HepG2 (cell line): ENCODE results near the gene TDRD1. TPM values are rescaled to one million over a fixed set of nuclear protein-coding genes. Genes with fewer than 3 reads are reported as not detected.

Experiments used
- ATAC-seq: fragments of 200-7000 bp; cut with Tn5 transposase; 3 replicates; pipeline ENCODE4 v1.9.1; 2020; ENCODE audit warnings: mild to moderate bottlenecking, moderate library complexity
- BruUV-seq: library from RNA; stranded (reverse); fragments of 400-500 nt; replicated peaks from 2 replicates; lab custom pipeline; 2021; lab: Mats Ljungman, UMichigan
- CTCF ChIA-PET: fragments of 300-600 bp; formaldehyde crosslinking; extraction: SDS; loops from one replicate; lab custom pipeline; 2021; ENCODE audit warnings: low total read pairs, inconsistent platforms, low intra/inter-chr PET ratio; lab: Yijun Ruan, JAX
- POLR2A ChIA-PET: fragments of 350-600 bp; sonication (Branson Sonifier 250); formaldehyde crosslinking; loops from one replicate; lab custom pipeline; 2020; ENCODE audit warnings: antibody characterized with exemption, inconsistent platforms; lab: Yijun Ruan, JAX
- DNase-seq: peaks from one replicate; pipeline ENCODE4 v3.0.0-alpha.2; 2015; ENCODE audit warnings: low spot score
- FAIRE-seq: peaks from 3 replicates; lab custom pipeline; 2011; peaks lifted over from hg19 to GRCh38; lab: Jason Lieb, UNC
- H2AFZ ChIP-seq: one replicate; pipeline ENCODE4 v1.6.1; 2011; ENCODE audit warnings: low read length, inconsistent platforms
- H3K27ac ChIP-seq: fragments of 300-600 bp; 3 replicates; pipeline ENCODE4 v1.8.0; 2011; ENCODE audit warnings: mixed run types, mild to moderate bottlenecking, mixed read lengths, low read length, inconsistent platforms; ENCODE audit not compliant: insufficient read depth; ENCODE audit errors: extremely low read length
- H3K27me3 ChIP-seq, 2 experiments: fragments of 200-600 bp in 1 of 2; 2 replicates in 1 of 2; 3 replicates in 1 of 2; pipeline versions ENCODE4 v1.6.0 to v1.8.0; 2011; ENCODE audit warnings: low read length in 2 of 2, mild to moderate bottlenecking in 2 of 2, moderate library complexity in 2 of 2, inconsistent platforms in 1 of 2; ENCODE audit not compliant: insufficient read depth in 2 of 2, control insufficient read depth in 1 of 2
- H3K36me3 ChIP-seq, 2 experiments: fragments of 200-600 bp in 1 of 2; replicated peaks in 1 of 2; 2 replicates in 1 of 2; 3 replicates in 1 of 2; pipeline versions ENCODE4 v1.5.1 to v1.8.0; 2011; ENCODE audit warnings: low read length in 2 of 2, inconsistent platforms in 1 of 2; ENCODE audit not compliant: insufficient read depth in 2 of 2, control insufficient read depth in 1 of 2
- H3K4me1 ChIP-seq: 2 replicates; pipeline ENCODE4 v1.5.1; 2012; ENCODE audit warnings: low read length, inconsistent platforms; ENCODE audit not compliant: insufficient read depth
- H3K4me2 ChIP-seq: 2 replicates; pipeline ENCODE4 v1.6.0; 2011; ENCODE audit warnings: low read depth, low read length, inconsistent platforms
- H3K4me3 ChIP-seq, 3 experiments: fragments of 200-600 bp in 1 of 3; sonication (generic), shearing (Covaris generic) in 1 of 3; replicated peaks in 1 of 3; 2 replicates each; pipeline ENCODE4 v1.5.1; 2011 to 2016; ENCODE audit warnings: low read length in 3 of 3, inconsistent platforms in 2 of 3, low read depth in 2 of 3, mild to moderate bottlenecking in 2 of 3, control low read depth in 1 of 3, mixed read lengths in 1 of 3; ENCODE audit not compliant: insufficient read depth in 1 of 3
- H3K79me2 ChIP-seq: one replicate; pipeline ENCODE4 v1.6.1; 2011; ENCODE audit warnings: low read length, inconsistent platforms; ENCODE audit not compliant: insufficient read depth
- H3K9ac ChIP-seq: 2 replicates; pipeline ENCODE4 v1.6.0; 2011; ENCODE audit warnings: mild to moderate bottlenecking, low read depth, low read length, inconsistent platforms; ENCODE audit not compliant: insufficient read depth
- H3K9me3 ChIP-seq: 2 replicates; pipeline ENCODE4 v1.5.1; 2012; ENCODE audit warnings: mild to moderate bottlenecking, low read length
- H4K20me1 ChIP-seq: 2 replicates; pipeline ENCODE4 v1.6.0; 2011; ENCODE audit warnings: inconsistent platforms, mild to moderate bottlenecking, low read length, moderate library complexity; ENCODE audit not compliant: insufficient read depth
- ARNT2 ChIP-seq: sonication (generic); formaldehyde crosslinking; IDR thresholded peaks from 2 replicates; pipeline ENCODE4 v1.8.0; 2022; ENCODE audit warnings: mild to moderate bottlenecking, low read depth, missing genetic modification reagents, moderate library complexity
- EZH2 ChIP-seq: conservative IDR thresholded peaks from 2 replicates; pipeline ENCODE4 v1.6.1; 2012; ENCODE audit warnings: mild to moderate bottlenecking, low read depth, low read length, moderate library complexity
- HOXA5 ChIP-seq: sonication (generic); formaldehyde crosslinking; IDR thresholded peaks from 2 replicates; pipeline ENCODE4 v1.4.0; 2020; ENCODE audit warnings: missing genetic modification reagents
- KDM4B ChIP-seq: sonication (generic); formaldehyde crosslinking; IDR thresholded peaks from 2 replicates; pipeline ENCODE4 v1.4.0; 2020; ENCODE audit warnings: missing genetic modification reagents
- MAFK ChIP-seq, 2 experiments: IDR thresholded peaks in 1 of 2; conservative IDR thresholded peaks in 1 of 2; 2 replicates each; pipeline ENCODE4 v1.6.1; 2011; ENCODE audit warnings: improper control_type of control experiment in 2 of 2, low read length in 2 of 2
- PHF5A ChIP-seq: IDR thresholded peaks from one replicate; pipeline ENCODE4 v1.6.1; 2018; ENCODE audit warnings: low read depth, missing genetic modification reagents; ENCODE audit not compliant: unreplicated experiment
- PRPF4 ChIP-seq: fragments of 200-400 bp; formaldehyde crosslinking; IDR thresholded peaks from 2 replicates; pipeline ENCODE4 v1.6.1; 2016; ENCODE audit warnings: low read length, low read depth; ENCODE audit not compliant: poor library complexity, severe bottlenecking
- ZNF326 ChIP-seq: sonication (generic); formaldehyde crosslinking; IDR thresholded peaks from 2 replicates; pipeline ENCODE4 v1.4.0; 2020; ENCODE audit warnings: missing genetic modification reagents, borderline replicate concordance
- ZNF605 ChIP-seq: sonication (generic); formaldehyde crosslinking; IDR thresholded peaks from 2 replicates; pipeline ENCODE4 v1.8.0; 2022; ENCODE audit warnings: mild to moderate bottlenecking, missing genetic modification reagents
- ZZZ3 ChIP-seq: sonication (generic); formaldehyde crosslinking; IDR thresholded peaks from 2 replicates; pipeline ENCODE4 v1.4.0; 2020; ENCODE audit warnings: missing genetic modification reagents, mild to moderate bottlenecking, borderline replicate concordance
- WGBS: methylation state at CpG from one replicate; pipeline ENCODE4 v1.1.6; 2017; ENCODE audit warnings: low lambda C conversion rate; 5-methylcytosine and 5-hydroxymethylcytosine counted together
- in situ Hi-C: cut with HindIII; loops from 2 replicates; pipeline ENCODE4 v1.10.0; 2017; ENCODE audit warnings: low pct_unique_long_range_greater_than_20kb; ENCODE audit not compliant: extremely low pct_ligation_motif_present
- intact Hi-C: fragments of 100-400 bp; cut with micrococcal nuclease; formaldehyde crosslinking; loops from one replicate; pipeline ENCODE4 v1.10.0; 2022; ENCODE audit not compliant: unreplicated experiment
- polyA plus RNA-seq, 8 experiments: library from polyadenylated mRNA; depleted of rRNA in 3 of 8; stranded (reverse) in 7 of 8; unstranded in 1 of 8; fragments of >200 nt; fragmentation: Illumina TruSeq in 4 of 8; extraction: Trizol in 4 of 8; gene quantifications; 2 replicates each; pipeline versions ENCODE4 v1.2.1 to v1.2.3, GENCODE V29; 2011 to 2016; ENCODE audit warnings: low read depth in 4 of 8, missing spikeins in 1 of 8, mixed read lengths in 1 of 8; ENCODE audit not compliant: insufficient read depth in 1 of 8
- total RNA-seq, 5 experiments: library from RNA; depleted of rRNA; stranded (reverse); fragments of >200 nt; fragmentation: Illumina TruSeq; extraction: Trizol; gene quantifications; 2 replicates each; pipeline ENCODE4 v1.2.3, GENCODE V29; 2016; ENCODE audit warnings: low read depth in 1 of 5
- TF ChIP-seq, protein P1 (sequence below): sonication (generic); formaldehyde crosslinking; conservative IDR thresholded peaks from 2 replicates; pipeline ENCODE4 v1.8.0; 2022; ENCODE audit warnings: low read depth, missing genetic modification reagents
- TF ChIP-seq, protein P2 (sequence below), 2 experiments: IDR thresholded peaks; 2 replicates each; pipeline ENCODE4 v1.6.1; 2011 to 2012; ENCODE audit warnings: low read length in 2 of 2, borderline replicate concordance in 1 of 2, low read depth in 1 of 2, mild to moderate bottlenecking in 1 of 2, moderate library complexity in 1 of 2
- TF ChIP-seq, protein P3 (sequence below): sonication (generic); formaldehyde crosslinking; IDR thresholded peaks from 2 replicates; pipeline ENCODE4 v1.8.1; 2022; ENCODE audit warnings: low read depth, mild to moderate bottlenecking, missing genetic modification reagents

Gene TDRD1
- total and polyA plus RNA-seq, 2 of the 13 experiments (the other 11 are each of a cell fraction or from before 2014, with no cell fraction given) = not detected

DNA sequence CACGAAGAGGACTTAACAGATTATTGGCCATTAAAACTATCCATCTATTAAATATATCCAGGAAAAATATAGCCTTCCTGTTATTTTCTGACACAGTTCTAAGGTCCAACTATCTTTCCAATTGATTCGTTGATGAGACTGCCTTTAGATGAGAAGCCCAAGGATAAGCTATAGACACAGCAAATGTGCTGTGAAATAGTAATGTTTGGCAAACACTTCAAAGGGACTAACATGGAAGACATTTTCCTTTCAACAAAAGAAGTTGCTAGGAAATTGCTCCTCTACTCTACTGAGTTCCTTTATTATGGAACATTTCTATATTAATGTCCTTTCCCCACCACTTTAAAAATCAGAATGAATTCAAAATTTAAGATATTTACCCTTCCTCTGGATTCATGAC is 43.7 kb upstream of the TDRD1 start:
- no peak for DNase-seq
- no peak overlapping the region for H3K9ac ChIP-seq
- TF ChIP-seq ZNF605 (CRISPR knock-in tag) = no peak
- TF ChIP-seq ZZZ3 (CRISPR knock-in tag) = no peak
- TF ChIP-seq, protein P1, sequence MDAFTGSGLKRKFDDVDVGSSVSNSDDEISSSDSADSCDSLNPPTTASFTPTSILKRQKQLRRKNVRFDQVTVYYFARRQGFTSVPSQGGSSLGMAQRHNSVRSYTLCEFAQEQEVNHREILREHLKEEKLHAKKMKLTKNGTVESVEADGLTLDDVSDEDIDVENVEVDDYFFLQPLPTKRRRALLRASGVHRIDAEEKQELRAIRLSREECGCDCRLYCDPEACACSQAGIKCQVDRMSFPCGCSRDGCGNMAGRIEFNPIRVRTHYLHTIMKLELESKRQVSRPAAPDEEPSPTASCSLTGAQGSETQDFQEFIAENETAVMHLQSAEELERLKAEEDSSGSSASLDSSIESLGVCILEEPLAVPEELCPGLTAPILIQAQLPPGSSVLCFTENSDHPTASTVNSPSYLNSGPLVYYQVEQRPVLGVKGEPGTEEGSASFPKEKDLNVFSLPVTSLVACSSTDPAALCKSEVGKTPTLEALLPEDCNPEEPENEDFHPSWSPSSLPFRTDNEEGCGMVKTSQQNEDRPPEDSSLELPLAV (CRISPR knock-in tag) = no peak
- TF ChIP-seq ZNF326 = no peak
- no peak for TF ChIP-seq ARNT2
- TF ChIP-seq KDM4B (CRISPR knock-in tag) = no peak
- TF ChIP-seq PHF5A (CRISPR knock-in tag) = no peak
- TF ChIP-seq, protein P2, sequence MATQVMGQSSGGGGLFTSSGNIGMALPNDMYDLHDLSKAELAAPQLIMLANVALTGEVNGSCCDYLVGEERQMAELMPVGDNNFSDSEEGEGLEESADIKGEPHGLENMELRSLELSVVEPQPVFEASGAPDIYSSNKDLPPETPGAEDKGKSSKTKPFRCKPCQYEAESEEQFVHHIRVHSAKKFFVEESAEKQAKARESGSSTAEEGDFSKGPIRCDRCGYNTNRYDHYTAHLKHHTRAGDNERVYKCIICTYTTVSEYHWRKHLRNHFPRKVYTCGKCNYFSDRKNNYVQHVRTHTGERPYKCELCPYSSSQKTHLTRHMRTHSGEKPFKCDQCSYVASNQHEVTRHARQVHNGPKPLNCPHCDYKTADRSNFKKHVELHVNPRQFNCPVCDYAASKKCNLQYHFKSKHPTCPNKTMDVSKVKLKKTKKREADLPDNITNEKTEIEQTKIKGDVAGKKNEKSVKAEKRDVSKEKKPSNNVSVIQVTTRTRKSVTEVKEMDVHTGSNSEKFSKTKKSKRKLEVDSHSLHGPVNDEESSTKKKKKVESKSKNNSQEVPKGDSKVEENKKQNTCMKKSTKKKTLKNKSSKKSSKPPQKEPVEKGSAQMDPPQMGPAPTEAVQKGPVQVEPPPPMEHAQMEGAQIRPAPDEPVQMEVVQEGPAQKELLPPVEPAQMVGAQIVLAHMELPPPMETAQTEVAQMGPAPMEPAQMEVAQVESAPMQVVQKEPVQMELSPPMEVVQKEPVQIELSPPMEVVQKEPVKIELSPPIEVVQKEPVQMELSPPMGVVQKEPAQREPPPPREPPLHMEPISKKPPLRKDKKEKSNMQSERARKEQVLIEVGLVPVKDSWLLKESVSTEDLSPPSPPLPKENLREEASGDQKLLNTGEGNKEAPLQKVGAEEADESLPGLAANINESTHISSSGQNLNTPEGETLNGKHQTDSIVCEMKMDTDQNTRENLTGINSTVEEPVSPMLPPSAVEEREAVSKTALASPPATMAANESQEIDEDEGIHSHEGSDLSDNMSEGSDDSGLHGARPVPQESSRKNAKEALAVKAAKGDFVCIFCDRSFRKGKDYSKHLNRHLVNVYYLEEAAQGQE (IDR thresholded peaks at IDR 0.05; ENCODE audit: borderline replicate concordance in 1 of 2, low read depth in 1 of 2, low read length in 2 of 2) = no peak
- TF ChIP-seq EZH2 = no peak
- TF ChIP-seq, protein P3, sequence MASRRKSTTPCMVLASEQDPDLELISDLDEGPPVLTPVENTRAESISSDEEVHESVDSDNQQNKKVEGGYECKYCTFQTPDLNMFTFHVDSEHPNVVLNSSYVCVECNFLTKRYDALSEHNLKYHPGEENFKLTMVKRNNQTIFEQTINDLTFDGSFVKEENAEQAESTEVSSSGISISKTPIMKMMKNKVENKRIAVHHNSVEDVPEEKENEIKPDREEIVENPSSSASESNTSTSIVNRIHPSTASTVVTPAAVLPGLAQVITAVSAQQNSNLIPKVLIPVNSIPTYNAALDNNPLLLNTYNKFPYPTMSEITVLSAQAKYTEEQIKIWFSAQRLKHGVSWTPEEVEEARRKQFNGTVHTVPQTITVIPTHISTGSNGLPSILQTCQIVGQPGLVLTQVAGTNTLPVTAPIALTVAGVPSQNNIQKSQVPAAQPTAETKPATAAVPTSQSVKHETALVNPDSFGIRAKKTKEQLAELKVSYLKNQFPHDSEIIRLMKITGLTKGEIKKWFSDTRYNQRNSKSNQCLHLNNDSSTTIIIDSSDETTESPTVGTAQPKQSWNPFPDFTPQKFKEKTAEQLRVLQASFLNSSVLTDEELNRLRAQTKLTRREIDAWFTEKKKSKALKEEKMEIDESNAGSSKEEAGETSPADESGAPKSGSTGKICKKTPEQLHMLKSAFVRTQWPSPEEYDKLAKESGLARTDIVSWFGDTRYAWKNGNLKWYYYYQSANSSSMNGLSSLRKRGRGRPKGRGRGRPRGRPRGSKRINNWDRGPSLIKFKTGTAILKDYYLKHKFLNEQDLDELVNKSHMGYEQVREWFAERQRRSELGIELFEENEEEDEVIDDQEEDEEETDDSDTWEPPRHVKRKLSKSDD (CRISPR knock-in tag) = no peak
- no peak for TF ChIP-seq PRPF4
- TF ChIP-seq MAFK (conservative IDR thresholded peaks at IDR 0.05 in 1 of 2, IDR thresholded peaks at IDR 0.05 in 1 of 2; ENCODE audit: low read length in 2 of 2) = no peak
- TF ChIP-seq HOXA5 (CRISPR knock-in tag) = no peak
- ChIA-PET CTCF (no interaction called here), POLR2A (no interaction called here)
- intact Hi-C loops = no loop called here
- H3K27ac ChIP-seq = no peak overlapping the region
- H3K4me1 ChIP-seq = no peaks in the 10 kb centered on the region
- peaks cover 6 to 38% of the 10 kb centered on the region in 2 experiments for H3K36me3 ChIP-seq
- no peaks in the 10 kb centered on the region for H4K20me1 ChIP-seq
- no peaks in the 10 kb centered on the region for H3K9me3 ChIP-seq
- no peaks in the 10 kb centered on the region for H3K79me2 ChIP-seq
- no peak overlapping the region for H3K4me2 ChIP-seq
- no peak overlapping the region for H2AFZ ChIP-seq
- no peak for ATAC-seq
- H3K4me3 ChIP-seq = no peak overlapping the region
- H3K27me3 ChIP-seq = no peaks in the 10 kb centered on the region
- FAIRE-seq = no peak
- WGBS = 95% methylated on average over 2 of the region's 2 CpGs
- no TSS peak for BruUV-seq
- in situ Hi-C loops = no loop called here
